ENCODE results near the gene DPF3. TPM values are rescaled to one million over a fixed set of nuclear protein-coding genes. Genes with fewer than 3 reads are reported as not detected.

The DPF3 gene
- total RNA-seq, 1 donor from 2014 or later = 1.1 TPM

DNA sequence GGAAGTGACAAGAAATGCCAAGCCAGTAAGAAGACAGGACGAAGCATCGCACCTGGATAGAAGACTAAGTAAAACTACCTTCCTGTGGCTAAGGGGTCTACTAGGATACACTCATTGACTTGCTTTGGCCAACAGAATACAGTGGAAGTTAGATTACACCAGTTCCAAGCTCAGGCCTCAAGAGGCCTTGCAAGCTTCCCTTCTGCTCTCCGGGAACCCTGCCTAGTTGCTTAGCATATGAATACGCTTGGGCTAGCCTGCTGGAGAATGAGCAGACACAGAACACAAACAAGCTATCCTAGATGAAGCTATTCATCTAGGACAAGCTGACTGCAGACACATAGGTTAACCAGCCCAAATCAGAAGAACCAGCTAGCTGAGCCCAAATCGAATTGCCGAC, 97.0 kb downstream of the DPF3 start:
- Mint-ChIP-seq H3K27me3 (ENCODE audit: low read depth) (no peaks in the 10 kb centered on the region), H3K4me1 (ENCODE audit: low read depth) (peaks cover 27% of the 10 kb centered on the region), H3K36me3 (ENCODE audit: low read depth) (no peaks in the 10 kb centered on the region), H3K4me3 (ENCODE audit: unreplicated experiment) (no peak overlapping the region), H3K9me3 (ENCODE audit: low read depth) (no peaks in the 10 kb centered on the region), H3K27ac (ENCODE audit: unreplicated experiment) (no peak overlapping the region)
- no peak for DNase-seq (ENCODE audit: low spot score)
- TF ChIP-seq CTCF (IDR thresholded peaks at IDR 0.05) = no peak

DNA sequence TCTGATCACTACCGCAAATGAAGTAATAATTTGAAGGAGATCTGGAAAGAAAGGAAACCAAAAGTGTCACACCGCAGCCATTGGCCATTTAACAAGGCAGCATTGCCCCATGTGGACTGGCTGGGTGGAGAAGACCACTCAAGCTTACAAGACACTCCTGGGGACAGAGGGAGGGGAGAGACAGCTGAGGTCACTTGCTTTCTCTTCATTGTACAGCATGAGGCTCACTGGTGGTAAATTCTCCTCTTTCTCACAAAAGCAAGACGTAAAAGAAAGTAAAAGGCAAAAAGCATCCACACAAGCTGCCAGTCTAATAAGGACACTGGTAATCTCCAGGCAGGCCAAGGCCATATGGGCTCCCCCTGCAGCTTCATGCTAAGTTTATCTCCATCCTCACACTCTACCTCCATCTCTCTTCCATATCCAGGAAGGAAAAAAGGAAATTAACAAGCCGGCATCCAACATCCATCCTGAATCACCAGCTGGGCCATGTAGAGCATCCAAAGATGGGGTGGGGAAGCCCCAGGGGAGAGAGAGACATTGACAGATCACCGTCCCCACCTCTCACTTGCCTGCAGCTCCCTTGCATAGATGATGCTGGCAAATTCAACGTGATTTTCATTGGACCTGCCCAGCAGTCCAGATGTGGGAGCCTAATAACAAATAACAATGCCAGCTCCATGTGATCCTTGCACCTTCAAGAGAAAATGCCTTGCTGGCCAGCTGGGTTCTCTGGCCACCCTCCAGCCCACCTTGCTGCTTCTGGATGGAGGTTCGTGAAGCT, 100.6 kb downstream of the DPF3 start:
- Mint-ChIP-seq H3K9me3 (ENCODE audit: low read depth) (no peaks in the 10 kb centered on the region), H3K36me3 (ENCODE audit: low read depth) (no peaks in the 10 kb centered on the region), H3K4me3 (ENCODE audit: unreplicated experiment) (no peak overlapping the region), H3K4me1 (ENCODE audit: low read depth) (peaks cover 9% of the 10 kb centered on the region), H3K27ac (ENCODE audit: unreplicated experiment) (no peak overlapping the region), H3K27me3 (ENCODE audit: low read depth) (no peaks in the 10 kb centered on the region)
- no peak for DNase-seq (ENCODE audit: low spot score)
- TF ChIP-seq CTCF (IDR thresholded peaks at IDR 0.05) = no peak

- Mint-ChIP-seq H3K9me3 (ENCODE audit: low read depth) (no peaks in the 10 kb centered on the region), H3K27ac (ENCODE audit: unreplicated experiment) (no peak overlapping the region), H3K4me3 (ENCODE audit: unreplicated experiment) (no peak overlapping the region), H3K36me3 (ENCODE audit: low read depth) (no peaks in the 10 kb centered on the region), H3K27me3 (ENCODE audit: low read depth) (no peaks in the 10 kb centered on the region), H3K4me1 (ENCODE audit: low read depth) (peaks cover 9% of the 10 kb centered on the region)
- no peak for DNase-seq (ENCODE audit: low spot score)
- no peak for TF ChIP-seq CTCF (IDR thresholded peaks at IDR 0.05)
Measured at GRCh38 chr14:72792051-72792788, 101.7 kb downstream of the DPF3 start.

- Mint-ChIP-seq H3K36me3 (ENCODE audit: low read depth) (no peaks in the 10 kb centered on the region), H3K4me1 (ENCODE audit: low read depth) (peaks cover 9% of the 10 kb centered on the region), H3K4me3 (ENCODE audit: unreplicated experiment) (no peak overlapping the region), H3K9me3 (ENCODE audit: low read depth) (no peaks in the 10 kb centered on the region), H3K27ac (ENCODE audit: unreplicated experiment) (no peak overlapping the region), H3K27me3 (ENCODE audit: low read depth) (no peaks in the 10 kb centered on the region)
- no peak for TF ChIP-seq CTCF (IDR thresholded peaks at IDR 0.05)
- DNase-seq (ENCODE audit: low spot score) = no peak
Measured at GRCh38 chr14:72790887-72791566, 102.9 kb downstream of the DPF3 start.
